WERI-Rb-1 (cell line): Measurements from ENCODE around the gene SLC16A1.

ENCODE experiments used
- DNase-seq: peaks from one replicate; pipeline ENCODE4 v3.0.0-alpha.2; 2020
- H3K27ac ChIP-seq: fragments of 250-450 bp; sonication (Bioruptor Pico); 2 replicates; pipeline ENCODE4 v1.5.1; 2020; ENCODE audit warnings: mild to moderate bottlenecking, moderate library complexity
- H3K27me3 ChIP-seq: fragments of 250-450 bp; sonication (Bioruptor Pico); 2 replicates; pipeline ENCODE4 v1.5.1; 2021; ENCODE audit warnings: mild to moderate bottlenecking, low read depth, moderate library complexity; ENCODE audit not compliant: insufficient read depth, severe bottlenecking
- H3K36me3 ChIP-seq: fragments of 250-450 bp; sonication (Bioruptor Pico); 2 replicates; pipeline ENCODE4 v1.5.1; 2020; ENCODE audit warnings: mild to moderate bottlenecking, moderate library complexity
- H3K4me3 ChIP-seq: 2 replicates; pipeline ENCODE4 v1.5.1; 2011; ENCODE audit warnings: low read depth, mild to moderate bottlenecking, control low read depth, low read length
- H3K9me3 ChIP-seq: fragments of 250-450 bp; sonication (Bioruptor Pico); 2 replicates; pipeline ENCODE4 v1.5.1; 2021; ENCODE audit warnings: mild to moderate bottlenecking, moderate library complexity; ENCODE audit not compliant: severe bottlenecking
- TF ChIP-seq, protein P1 (sequence below): IDR thresholded peaks from 2 replicates; pipeline ENCODE4 v1.5.1; 2011; ENCODE audit warnings: low read depth, mild to moderate bottlenecking, control low read depth, inconsistent platforms, low read length

Gene SLC16A1

DNA sequence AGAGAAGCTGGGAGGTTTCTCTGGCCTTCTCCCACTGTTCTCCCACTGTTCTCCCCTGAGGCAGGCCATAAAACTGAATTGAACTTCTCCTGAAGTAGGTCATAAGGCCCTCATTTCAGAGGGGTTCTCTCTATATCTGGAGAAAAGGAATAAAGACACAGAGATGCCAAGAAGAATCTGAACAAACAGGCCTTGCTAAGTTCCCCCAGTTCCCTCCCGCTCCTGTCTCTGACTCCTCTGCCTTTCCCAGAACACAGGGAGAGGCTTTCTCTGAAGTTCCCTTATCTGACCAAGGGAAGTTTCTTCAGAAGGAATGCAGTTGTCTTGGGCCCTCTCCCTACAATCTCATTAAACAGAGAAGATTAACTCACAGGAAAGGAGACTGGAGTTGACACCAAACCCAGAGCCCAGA lies 83.4 kb downstream of the SLC16A1 start:
- Histone ChIP-seq H3K27me3 (no peaks in the 10 kb centered on the region), H3K27ac (no peak overlapping the region), H3K36me3 (no peaks in the 10 kb centered on the region), H3K4me3 (no peak overlapping the region), H3K9me3 (peaks cover 2% of the 10 kb centered on the region)
- no peak for DNase-seq
- TF ChIP-seq, protein P1, sequence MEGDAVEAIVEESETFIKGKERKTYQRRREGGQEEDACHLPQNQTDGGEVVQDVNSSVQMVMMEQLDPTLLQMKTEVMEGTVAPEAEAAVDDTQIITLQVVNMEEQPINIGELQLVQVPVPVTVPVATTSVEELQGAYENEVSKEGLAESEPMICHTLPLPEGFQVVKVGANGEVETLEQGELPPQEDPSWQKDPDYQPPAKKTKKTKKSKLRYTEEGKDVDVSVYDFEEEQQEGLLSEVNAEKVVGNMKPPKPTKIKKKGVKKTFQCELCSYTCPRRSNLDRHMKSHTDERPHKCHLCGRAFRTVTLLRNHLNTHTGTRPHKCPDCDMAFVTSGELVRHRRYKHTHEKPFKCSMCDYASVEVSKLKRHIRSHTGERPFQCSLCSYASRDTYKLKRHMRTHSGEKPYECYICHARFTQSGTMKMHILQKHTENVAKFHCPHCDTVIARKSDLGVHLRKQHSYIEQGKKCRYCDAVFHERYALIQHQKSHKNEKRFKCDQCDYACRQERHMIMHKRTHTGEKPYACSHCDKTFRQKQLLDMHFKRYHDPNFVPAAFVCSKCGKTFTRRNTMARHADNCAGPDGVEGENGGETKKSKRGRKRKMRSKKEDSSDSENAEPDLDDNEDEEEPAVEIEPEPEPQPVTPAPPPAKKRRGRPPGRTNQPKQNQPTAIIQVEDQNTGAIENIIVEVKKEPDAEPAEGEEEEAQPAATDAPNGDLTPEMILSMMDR, result no peak

DNA sequence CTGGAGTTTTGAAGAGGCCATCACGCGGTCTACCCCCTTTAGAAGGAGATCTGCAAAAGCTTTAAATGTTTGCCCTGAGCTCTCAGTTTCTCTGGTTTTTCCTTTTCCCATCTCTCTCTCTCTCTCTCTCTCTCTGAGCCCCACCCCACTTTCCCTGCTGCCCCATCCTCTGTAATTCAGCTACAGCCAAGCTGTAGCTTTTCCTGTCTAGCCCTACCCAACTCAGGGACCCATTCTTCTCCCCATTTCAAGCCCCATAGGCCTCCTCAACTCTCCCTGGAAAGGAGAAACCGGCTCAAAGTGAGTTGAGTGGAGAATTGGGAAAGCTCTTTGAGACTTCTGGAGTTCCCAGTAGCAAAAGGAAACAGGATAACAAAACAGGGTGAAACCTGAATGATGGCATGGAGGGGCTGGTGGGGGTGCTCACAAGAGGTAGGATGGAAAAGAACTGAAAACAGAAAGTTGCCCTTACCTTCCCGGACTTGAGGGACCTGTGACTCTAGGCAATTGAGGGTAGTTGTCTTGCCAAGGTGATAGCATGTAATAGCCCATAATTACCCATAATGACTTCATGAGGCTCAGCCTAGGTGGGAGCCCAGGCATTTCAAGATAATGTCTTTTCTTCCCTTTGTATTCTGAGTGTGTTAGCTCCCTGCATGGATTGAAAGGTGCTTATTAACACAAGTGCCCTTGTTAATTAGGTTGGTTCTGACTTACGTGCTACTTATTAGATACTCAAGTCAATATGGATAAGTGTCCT lies 84.9 kb downstream of the SLC16A1 start:
- no peak for DNase-seq
- Histone ChIP-seq H3K27me3 (no peaks in the 10 kb centered on the region), H3K4me3 (no peak overlapping the region), H3K9me3 (no peaks in the 10 kb centered on the region), H3K27ac (no peak overlapping the region), H3K36me3 (no peaks in the 10 kb centered on the region)
- TF ChIP-seq, protein P1, result no peak

DNA sequence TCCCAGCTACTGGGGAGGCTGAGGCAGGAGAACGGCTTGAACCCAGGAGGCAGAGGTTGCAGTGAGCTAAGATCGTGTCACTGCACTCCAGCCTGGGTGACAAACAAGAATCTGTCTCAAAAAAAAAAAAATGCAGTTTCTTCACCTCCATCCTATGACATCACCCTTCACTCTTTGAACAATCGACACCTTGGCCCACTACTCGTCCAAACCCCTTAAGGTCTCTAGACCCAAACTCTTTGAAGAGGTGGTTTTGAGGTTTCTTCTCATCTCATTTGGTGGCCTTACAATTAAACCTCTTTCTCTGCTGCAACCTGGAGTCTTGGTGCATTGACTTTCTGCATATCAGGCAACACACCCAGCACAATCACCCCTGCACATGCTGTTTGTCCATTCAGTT lies 86.1 kb downstream of the SLC16A1 start:
- Histone ChIP-seq H3K36me3 (no peaks in the 10 kb centered on the region), H3K27me3 (no peaks in the 10 kb centered on the region), H3K9me3 (no peaks in the 10 kb centered on the region), H3K27ac (no peak overlapping the region), H3K4me3 (no peak overlapping the region)
- TF ChIP-seq, protein P1, result no peak
- DNase-seq, result no peak

DNA sequence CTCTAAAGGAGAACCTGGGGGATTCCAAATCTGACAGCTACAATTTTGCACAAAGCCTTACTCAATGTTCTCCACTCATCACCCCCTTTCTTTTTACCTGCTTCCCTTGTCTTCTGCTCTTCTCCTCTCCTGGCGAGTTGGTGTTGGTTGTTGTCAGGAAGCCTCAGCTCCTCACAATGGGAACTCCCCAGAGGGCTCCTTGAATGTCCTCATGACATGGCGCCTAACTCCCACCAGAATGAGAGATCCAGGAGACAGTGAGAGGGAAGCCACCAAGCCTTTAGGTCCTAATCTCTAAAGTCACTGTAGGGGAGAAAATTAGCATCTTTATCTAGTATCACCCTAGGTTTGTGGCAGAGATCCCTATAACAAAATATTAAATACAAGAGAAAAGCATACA lies 87.8 kb downstream of the SLC16A1 start:
- H3K9me3 ChIP-seq, result no peaks in the 10 kb centered on the region
- H3K27ac ChIP-seq, result no peak overlapping the region
- H3K27me3 ChIP-seq, result no peaks in the 10 kb centered on the region
- no peak for DNase-seq
- H3K4me3 ChIP-seq, result no peak overlapping the region
- TF ChIP-seq, protein P1, result no peak
- no peaks in the 10 kb centered on the region for H3K36me3 ChIP-seq

DNA sequence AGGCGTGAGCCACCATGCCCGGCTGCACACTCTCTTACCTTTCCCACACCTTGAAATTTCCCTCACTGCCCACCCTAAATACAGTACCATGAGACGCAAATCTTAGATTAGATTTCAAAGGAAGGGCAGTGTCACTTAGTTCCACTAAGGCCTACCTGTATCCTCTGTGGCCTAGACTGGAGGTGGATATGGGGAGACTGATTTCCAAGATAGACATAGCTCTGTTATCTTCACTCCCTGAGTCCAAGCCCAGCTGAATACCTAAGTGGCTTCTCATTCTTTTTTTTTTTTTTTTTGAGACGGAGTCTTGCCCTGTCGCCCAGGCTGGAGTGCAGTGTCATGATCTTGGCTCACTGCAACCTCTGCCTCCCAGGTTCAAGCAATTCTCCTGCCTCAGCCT lies 89.0 kb downstream of the SLC16A1 start:
- Histone ChIP-seq H3K9me3 (no peaks in the 10 kb centered on the region), H3K27me3 (no peaks in the 10 kb centered on the region), H3K4me3 (no peak overlapping the region), H3K27ac (no peak overlapping the region), H3K36me3 (no peaks in the 10 kb centered on the region)
- DNase-seq, result no peak
- TF ChIP-seq, protein P1, result no peak

DNA sequence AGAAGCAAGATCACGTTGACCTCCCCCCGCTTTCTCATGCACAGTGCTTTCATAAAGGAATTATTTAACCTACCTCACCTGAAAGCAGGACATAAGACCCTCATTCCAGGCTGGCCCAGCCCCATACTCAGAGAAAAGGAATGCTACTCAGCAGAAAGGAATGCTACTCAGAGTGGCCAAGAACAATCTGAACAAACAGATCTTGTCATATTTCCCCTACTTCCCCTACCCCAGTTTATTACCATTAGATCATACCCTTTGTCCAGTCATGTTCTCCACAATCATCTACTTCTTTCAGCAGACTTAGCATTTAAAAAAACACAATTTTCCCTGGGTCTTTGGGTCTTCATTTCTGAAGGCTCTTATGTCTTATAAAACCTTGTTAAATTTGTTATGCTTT lies 89.8 kb downstream of the SLC16A1 start:
- DNase-seq, result no peak
- no peaks in the 10 kb centered on the region for H3K9me3 ChIP-seq
- no peaks in the 10 kb centered on the region for H3K36me3 ChIP-seq
- H3K27ac ChIP-seq, result no peak overlapping the region
- no peaks in the 10 kb centered on the region for H3K27me3 ChIP-seq
- TF ChIP-seq, protein P1, result no peak
- no peak overlapping the region for H3K4me3 ChIP-seq
